PC-9 (cell line): ENCODE data around the gene HLCS.

Experiments
- EZH2 ChIP-seq: fragments of 200-600 bp; sonication (generic); IDR thresholded peaks from 2 replicates; pipeline ENCODE4 v1.8.0; 2017; ENCODE audit warnings: antibody characterized with exemption, low read depth
- TF ChIP-seq, protein P1 (sequence below): fragments of 200-600 bp; sonication (generic); conservative IDR thresholded peaks from 2 replicates; pipeline ENCODE4 v1.6.1; 2017; ENCODE audit warnings: mixed run types, antibody characterized with exemption, mild to moderate bottlenecking, moderate library complexity

DNA sequence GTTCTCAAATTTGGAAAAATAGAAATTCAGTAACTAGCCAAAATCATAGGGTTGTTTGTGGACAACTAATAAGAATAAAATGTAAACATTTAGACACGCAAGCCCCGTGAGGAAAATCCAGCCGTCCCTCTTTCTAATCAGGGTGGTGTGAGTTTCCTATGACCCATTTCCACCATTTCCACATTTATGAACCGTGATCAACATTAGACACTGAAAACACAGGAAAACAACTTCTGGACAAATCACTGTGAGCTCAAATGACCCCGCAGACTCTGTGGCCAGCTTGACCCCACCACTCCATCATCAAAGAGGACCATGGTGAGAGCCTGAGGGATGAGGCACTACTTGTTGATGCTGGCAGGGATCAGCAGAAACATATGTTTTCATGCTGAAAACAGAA is 166.6 kb downstream of the HLCS start:
- TF ChIP-seq, protein P1, sequence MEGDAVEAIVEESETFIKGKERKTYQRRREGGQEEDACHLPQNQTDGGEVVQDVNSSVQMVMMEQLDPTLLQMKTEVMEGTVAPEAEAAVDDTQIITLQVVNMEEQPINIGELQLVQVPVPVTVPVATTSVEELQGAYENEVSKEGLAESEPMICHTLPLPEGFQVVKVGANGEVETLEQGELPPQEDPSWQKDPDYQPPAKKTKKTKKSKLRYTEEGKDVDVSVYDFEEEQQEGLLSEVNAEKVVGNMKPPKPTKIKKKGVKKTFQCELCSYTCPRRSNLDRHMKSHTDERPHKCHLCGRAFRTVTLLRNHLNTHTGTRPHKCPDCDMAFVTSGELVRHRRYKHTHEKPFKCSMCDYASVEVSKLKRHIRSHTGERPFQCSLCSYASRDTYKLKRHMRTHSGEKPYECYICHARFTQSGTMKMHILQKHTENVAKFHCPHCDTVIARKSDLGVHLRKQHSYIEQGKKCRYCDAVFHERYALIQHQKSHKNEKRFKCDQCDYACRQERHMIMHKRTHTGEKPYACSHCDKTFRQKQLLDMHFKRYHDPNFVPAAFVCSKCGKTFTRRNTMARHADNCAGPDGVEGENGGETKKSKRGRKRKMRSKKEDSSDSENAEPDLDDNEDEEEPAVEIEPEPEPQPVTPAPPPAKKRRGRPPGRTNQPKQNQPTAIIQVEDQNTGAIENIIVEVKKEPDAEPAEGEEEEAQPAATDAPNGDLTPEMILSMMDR: no peak
- TF ChIP-seq EZH2: no peak
